ENCODE data around the gene CATSPER1. TPM values are rescaled to one million over a fixed set of nuclear protein-coding genes. Genes with fewer than 3 reads are reported as not detected.
A peak's percentile ranks its signal among the peaks of the same experiment; 100 is the strongest.

Gene CATSPER1
- total RNA-seq, 1 experiment from 2014 or later = 2.4 TPM

DNA sequence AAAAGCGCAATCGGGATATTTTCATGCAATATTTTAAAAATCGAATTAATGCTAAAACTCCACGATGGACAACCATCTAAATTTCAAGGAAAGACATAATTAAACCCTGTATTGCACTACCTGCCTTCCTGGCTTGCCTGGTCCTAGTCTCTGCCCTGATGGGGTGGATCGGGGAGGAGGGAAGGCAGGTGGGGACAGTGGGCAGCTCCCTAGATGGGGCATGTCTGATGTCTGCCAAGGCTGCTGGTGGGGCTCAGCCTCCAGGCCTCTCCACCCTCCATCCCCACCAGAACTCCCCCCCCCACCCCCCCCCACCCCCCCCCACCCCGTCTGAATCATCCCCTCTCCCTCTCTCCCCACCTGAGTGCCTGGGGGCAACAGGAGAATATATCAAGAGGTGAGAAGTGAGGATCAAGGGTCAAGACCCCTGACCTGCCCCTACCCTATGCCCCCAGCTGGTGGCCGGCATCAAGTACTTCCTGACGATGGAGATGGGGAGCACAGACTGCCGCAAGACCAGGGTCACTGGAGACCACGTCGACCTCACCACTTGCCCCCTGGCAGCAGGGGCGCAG, 13.8 kb downstream of the CATSPER1 start:
- ChIA-PET CTCF (interaction anchor here (0.7 to 3.2 kb wide), 4 partner anchors 9 to 232 kb away, joined by 5 to 22 read pairs (median 8); partner anchors contain the start of gene FIBP), POLR2A (interaction anchor here (1.2 to 2.6 kb wide), 3 partner anchors 9 to 97 kb away, joined by 4 to 17 read pairs (median 10); partner anchors contain the start of genes BANF1 and EIF1AD), RAD21 (ENCODE audit: low non-redundant PET in 1 of 2, low total read pairs in 2 of 2, uncharacterized antibody in 2 of 2, unreplicated experiment in 2 of 2) (no interaction called here)
- no peak for DNase-seq (ENCODE audit: low read depth, low spot score)
- no peaks in the 10 kb centered on the region for H3K27me3 ChIP-seq (ENCODE audit: insufficient read depth, low read length)
- TF ChIP-seq FOSL1 (IDR thresholded peaks at IDR 0.05; ENCODE audit: low read depth) (no peak), SP1 (IDR thresholded peaks at IDR 0.05; ENCODE audit: low read depth) (no peak)
- TF ChIP-seq, protein P1, sequence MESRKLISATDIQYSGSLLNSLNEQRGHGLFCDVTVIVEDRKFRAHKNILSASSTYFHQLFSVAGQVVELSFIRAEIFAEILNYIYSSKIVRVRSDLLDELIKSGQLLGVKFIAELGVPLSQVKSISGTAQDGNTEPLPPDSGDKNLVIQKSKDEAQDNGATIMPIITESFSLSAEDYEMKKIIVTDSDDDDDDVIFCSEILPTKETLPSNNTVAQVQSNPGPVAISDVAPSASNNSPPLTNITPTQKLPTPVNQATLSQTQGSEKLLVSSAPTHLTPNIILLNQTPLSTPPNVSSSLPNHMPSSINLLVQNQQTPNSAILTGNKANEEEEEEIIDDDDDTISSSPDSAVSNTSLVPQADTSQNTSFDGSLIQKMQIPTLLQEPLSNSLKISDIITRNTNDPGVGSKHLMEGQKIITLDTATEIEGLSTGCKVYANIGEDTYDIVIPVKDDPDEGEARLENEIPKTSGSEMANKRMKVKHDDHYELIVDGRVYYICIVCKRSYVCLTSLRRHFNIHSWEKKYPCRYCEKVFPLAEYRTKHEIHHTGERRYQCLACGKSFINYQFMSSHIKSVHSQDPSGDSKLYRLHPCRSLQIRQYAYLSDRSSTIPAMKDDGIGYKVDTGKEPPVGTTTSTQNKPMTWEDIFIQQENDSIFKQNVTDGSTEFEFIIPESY (IDR thresholded peaks at IDR 0.05; ENCODE audit: extremely low read depth, insufficient replicate concordance, low read length) = no peak
- TF ChIP-seq, protein P2, sequence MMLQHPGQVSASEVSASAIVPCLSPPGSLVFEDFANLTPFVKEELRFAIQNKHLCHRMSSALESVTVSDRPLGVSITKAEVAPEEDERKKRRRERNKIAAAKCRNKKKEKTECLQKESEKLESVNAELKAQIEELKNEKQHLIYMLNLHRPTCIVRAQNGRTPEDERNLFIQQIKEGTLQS (IDR thresholded peaks at IDR 0.05) = no peak
- H3K9ac ChIP-seq (ENCODE audit: low read length) = peak overlapping the region; percentile 74
- H3K79me2 ChIP-seq (ENCODE audit: insufficient read depth, low read length) = peaks cover 11% of the 10 kb centered on the region; the same call in 1 of the 2 replicates
- BruUV-seq (replicated peaks) = no TSS peak
- no peaks in the 10 kb centered on the region for H3K9me2 ChIP-seq (ENCODE audit: insufficient read depth)
- H3K27ac ChIP-seq (ENCODE audit: low read depth, low read length) = peak overlapping the region; percentile 89
- no peaks in the 10 kb centered on the region for H4K20me1 ChIP-seq (ENCODE audit: insufficient read depth)
- intact Hi-C loops (cut with micrococcal nuclease) = no loop called here
- H3K4me2 ChIP-seq (ENCODE audit: low read length) = peak overlapping the region; percentile 72
- peaks cover 75 to 100% of the 10 kb centered on the region in 2 experiments for H3K4me1 ChIP-seq (ENCODE audit: control insufficient read depth in 1 of 2, insufficient read depth in 2 of 2, low read length in 2 of 2)
- H3K4me3 ChIP-seq (replicated peaks in 1 of 2; ENCODE audit: low read depth in 1 of 2, low read length in 2 of 2) = peak overlapping the region; percentile 44 to 59
- H2AFZ ChIP-seq (ENCODE audit: low read depth, low read length, poor library complexity, severe bottlenecking) = no peak overlapping the region
- H3K9me3 ChIP-seq (ENCODE audit: control insufficient read depth in 1 of 2, insufficient read depth in 1 of 2, low read depth in 1 of 2, low read length in 2 of 2) = no peaks in the 10 kb centered on the region
- no peaks in the 10 kb centered on the region for H3K36me3 ChIP-seq (ENCODE audit: control insufficient read depth in 1 of 2, insufficient read depth in 2 of 2, low read length in 2 of 2)
- ATAC-seq = no peak

DNA sequence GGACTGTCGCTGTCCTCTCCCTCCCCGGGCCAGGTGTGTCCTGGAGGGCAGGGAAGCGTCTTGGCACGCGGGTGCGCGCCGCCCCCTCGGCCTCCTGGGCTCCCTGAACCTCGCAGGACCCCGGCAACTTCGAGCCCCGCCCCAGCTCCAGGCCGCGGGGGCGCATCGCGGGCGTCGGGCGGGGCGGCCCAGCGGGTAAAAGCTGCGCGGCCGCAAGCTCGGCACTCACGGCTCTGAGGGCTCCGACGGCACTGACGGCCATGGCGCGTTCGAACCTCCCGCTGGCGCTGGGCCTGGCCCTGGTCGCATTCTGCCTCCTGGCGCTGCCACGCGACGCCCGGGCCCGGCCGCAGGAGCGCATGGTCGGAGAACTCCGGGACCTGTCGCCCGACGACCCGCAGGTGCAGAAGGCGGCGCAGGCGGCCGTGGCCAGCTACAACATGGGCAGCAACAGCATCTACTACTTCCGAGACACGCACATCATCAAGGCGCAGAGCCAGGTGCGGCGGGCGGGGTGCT, 14.4 kb downstream of the CATSPER1 start, which contains the start of gene CST6:
Gene CST6, plus strand, starts transcription at position 224 of the 519 bp plus-strand sequence. Its CDS starts 37 bp downstream, at position 261.
- ChIA-PET POLR2A (interaction anchor here (0.6 to 2.6 kb wide), 5 partner anchors 9 to 291 kb away, joined by 3 to 17 read pairs (median 4); partner anchors contain the start of genes BANF1, EIF1AD, RNASEH2C and SF3B2), CTCF (interaction anchor here (0.7 to 3.2 kb wide), 4 partner anchors 10 to 232 kb away, joined by 5 to 22 read pairs (median 8); partner anchors contain the start of gene FIBP), RAD21 (ENCODE audit: low non-redundant PET in 1 of 2, low total read pairs in 2 of 2, uncharacterized antibody in 2 of 2, unreplicated experiment in 2 of 2) (no interaction called here)
- no peak for DNase-seq (ENCODE audit: low read depth, low spot score)
- H3K79me2 ChIP-seq (ENCODE audit: insufficient read depth, low read length) = peaks cover 11% of the 10 kb centered on the region; the same call in 1 of the 2 replicates
- no TSS peak for BruUV-seq (replicated peaks)
- H2AFZ ChIP-seq (ENCODE audit: low read depth, low read length, poor library complexity, severe bottlenecking) = no peak within 1 kb of the TSS
- H3K27me3 ChIP-seq (ENCODE audit: insufficient read depth, low read length) = no peaks in the 10 kb centered on the region
- intact Hi-C loops (cut with micrococcal nuclease) = loop anchor here (1.0 kb wide), 1 partner anchor 10 kb away; the partner anchor contains the start of genes BANF1 and EIF1AD
- no peaks in the 10 kb centered on the region for H4K20me1 ChIP-seq (ENCODE audit: insufficient read depth)
- peak within 1 kb of the TSS; percentile 44 to 59 for H3K4me3 ChIP-seq (replicated peaks in 1 of 2; ENCODE audit: low read depth in 1 of 2, low read length in 2 of 2)
- H3K9me3 ChIP-seq (ENCODE audit: control insufficient read depth in 1 of 2, insufficient read depth in 1 of 2, low read depth in 1 of 2, low read length in 2 of 2) = no peaks in the 10 kb centered on the region
- H3K4me2 ChIP-seq (ENCODE audit: low read length) = peak within 1 kb of the TSS; percentile 72
- H3K36me3 ChIP-seq (ENCODE audit: control insufficient read depth in 1 of 2, insufficient read depth in 2 of 2, low read length in 2 of 2) = no peaks in the 10 kb centered on the region
- H3K9me2 ChIP-seq (ENCODE audit: insufficient read depth) = no peaks in the 10 kb centered on the region
- peaks cover 79 to 100% of the 10 kb centered on the region in 2 experiments for H3K4me1 ChIP-seq (ENCODE audit: control insufficient read depth in 1 of 2, insufficient read depth in 2 of 2, low read length in 2 of 2)
- peak within 1 kb of the TSS; percentile 74 for H3K9ac ChIP-seq (ENCODE audit: low read length)
- peak; percentile 16 for ATAC-seq
- TF ChIP-seq CBX3 (IDR thresholded peaks at IDR 0.05; ENCODE audit: low read depth) (no peak), ZFX (IDR thresholded peaks at IDR 0.05) (peak; percentile 55), POLR2AphosphoS5 (IDR thresholded peaks at IDR 0.05; ENCODE audit: low read depth, low read length) (0 out of 2 replicates have a peak, but pooled peaks have one; percentile 42)
- H3K27ac ChIP-seq (ENCODE audit: low read depth, low read length) = peak within 1 kb of the TSS; percentile 89

All from HCT116 (cell line).